ENCODE results near the gene SGCD.

SGCD gene

GRCh38 chr5:156456857-156457256, 129.9 kb downstream of the SGCD start:
- H3K9me3 ChIP-seq, result peaks cover 3% of the 10 kb centered on the region
- H3K36me3 ChIP-seq, result no peaks in the 10 kb centered on the region
- no peak for DNase-seq
- no peak for TF ChIP-seq CTCF (IDR thresholded peaks at IDR 0.05; ENCODE audit: low read depth, low read length)
- H3K4me1 ChIP-seq, result no peaks in the 10 kb centered on the region
- H3K4me3 ChIP-seq (ENCODE audit: low read depth, low read length), result no peak overlapping the region
- H3K27me3 ChIP-seq, result no peaks in the 10 kb centered on the region

- H3K4me1 ChIP-seq, result no peaks in the 10 kb centered on the region
- no peak for TF ChIP-seq CTCF (IDR thresholded peaks at IDR 0.05; ENCODE audit: low read depth, low read length)
Measured at GRCh38 chr5:156459812-156460385, 132.9 kb downstream of the SGCD start.

GRCh38 chr5:156460471-156460870, 133.5 kb downstream of the SGCD start:
- Histone ChIP-seq H3K4me3 (ENCODE audit: low read depth, low read length) (no peak overlapping the region), H3K27me3 (no peaks in the 10 kb centered on the region), H3K4me1 (no peaks in the 10 kb centered on the region), H3K9me3 (peaks cover 3% of the 10 kb centered on the region), H3K36me3 (no peaks in the 10 kb centered on the region)
- no peak for TF ChIP-seq CTCF (IDR thresholded peaks at IDR 0.05; ENCODE audit: low read depth, low read length)
- no peak for DNase-seq

More at GRCh38 chr5:156459812-156460385, 132.9 kb downstream of the SGCD start:
- H3K4me3 ChIP-seq (ENCODE audit: low read depth, low read length), result no peak overlapping the region
- no peak for DNase-seq
- H3K27me3 ChIP-seq, result no peaks in the 10 kb centered on the region
- no peaks in the 10 kb centered on the region for H3K36me3 ChIP-seq
- H3K9me3 ChIP-seq, result peaks cover 3% of the 10 kb centered on the region

- TF ChIP-seq CTCF (IDR thresholded peaks at IDR 0.05; ENCODE audit: low read depth, low read length), result no peak
- no peaks in the 10 kb centered on the region for H3K4me1 ChIP-seq
- H3K4me3 ChIP-seq (ENCODE audit: low read depth, low read length), result no peak overlapping the region
- no peaks in the 10 kb centered on the region; the same call in 1 of the 2 replicates for H3K9me3 ChIP-seq
- no peaks in the 10 kb centered on the region for H3K36me3 ChIP-seq
- no peaks in the 10 kb centered on the region for H3K27me3 ChIP-seq
- DNase-seq, result no peak
Measured at GRCh38 chr5:156466871-156467270, 139.9 kb downstream of the SGCD start.

- Histone ChIP-seq H3K36me3 (no peaks in the 10 kb centered on the region), H3K9me3 (no peaks in the 10 kb centered on the region), H3K27me3 (no peaks in the 10 kb centered on the region), H3K4me3 (ENCODE audit: low read depth, low read length) (no peak overlapping the region), H3K4me1 (no peaks in the 10 kb centered on the region)
- TF ChIP-seq CTCF (IDR thresholded peaks at IDR 0.05; ENCODE audit: low read depth, low read length), result no peak
- no peak for DNase-seq
Measured at GRCh38 chr5:156469636-156470035, 142.7 kb downstream of the SGCD start.

- no peak for TF ChIP-seq CTCF (IDR thresholded peaks at IDR 0.05; ENCODE audit: low read depth, low read length)
- H3K4me3 ChIP-seq (ENCODE audit: low read depth, low read length), result no peak overlapping the region
- H3K27me3 ChIP-seq, result no peaks in the 10 kb centered on the region
- no peak for DNase-seq
- no peaks in the 10 kb centered on the region for H3K36me3 ChIP-seq
- no peaks in the 10 kb centered on the region for H3K4me1 ChIP-seq
- no peaks in the 10 kb centered on the region for H3K9me3 ChIP-seq
Measured at GRCh38 chr5:156471893-156472292, 144.9 kb downstream of the SGCD start.

Data from BE2C (cell line).